ENCODE measurements around the gene ACAA2.

GRCh38 chr18:49834258-49834657, 20.9 kb upstream of the ACAA2 start:
- TF ChIP-seq CTCF (IDR thresholded peaks at IDR 0.05; ENCODE audit: low read depth, low read length, poor library complexity, severe bottlenecking) = no peak
- TF ChIP-seq EZH2phosphoT487 (IDR thresholded peaks at IDR 0.05; ENCODE audit: borderline replicate concordance, low read length) = no peak
